CD4-positive, alpha-beta T cell treated with Interleukin-15 for 4 hours (primary cell): ENCODE results near the gene ZFPL1.
"Not testable (repeated sequence)": the region's sequence is repeated elsewhere in the genome, so short reads cannot be mapped to it uniquely, and the experiment has no call there.

Experiments used
- DNase-seq: peaks from one replicate; pipeline ENCODE4 v3.0.0-alpha.2; 2020; ENCODE audit warnings: low spot score

Gene ZFPL1

GRCh38 chr11:65115361-65116082 is 31.5 kb downstream of the ZFPL1 start:
- DNase-seq: no peak

GRCh38 chr11:65116370-65117205 is 32.6 kb downstream of the ZFPL1 start:
- DNase-seq: peak; percentile 51

GRCh38 chr11:65117206-65118096 is 33.4 kb downstream of the ZFPL1 start, which contains the start of gene ZNHIT2:
ZNHIT2 (minus strand) TSS chr11:65117701; CDS start chr11:65117653, 48 bp downstream.
- DNase-seq: peak; percentile 100

DNA sequence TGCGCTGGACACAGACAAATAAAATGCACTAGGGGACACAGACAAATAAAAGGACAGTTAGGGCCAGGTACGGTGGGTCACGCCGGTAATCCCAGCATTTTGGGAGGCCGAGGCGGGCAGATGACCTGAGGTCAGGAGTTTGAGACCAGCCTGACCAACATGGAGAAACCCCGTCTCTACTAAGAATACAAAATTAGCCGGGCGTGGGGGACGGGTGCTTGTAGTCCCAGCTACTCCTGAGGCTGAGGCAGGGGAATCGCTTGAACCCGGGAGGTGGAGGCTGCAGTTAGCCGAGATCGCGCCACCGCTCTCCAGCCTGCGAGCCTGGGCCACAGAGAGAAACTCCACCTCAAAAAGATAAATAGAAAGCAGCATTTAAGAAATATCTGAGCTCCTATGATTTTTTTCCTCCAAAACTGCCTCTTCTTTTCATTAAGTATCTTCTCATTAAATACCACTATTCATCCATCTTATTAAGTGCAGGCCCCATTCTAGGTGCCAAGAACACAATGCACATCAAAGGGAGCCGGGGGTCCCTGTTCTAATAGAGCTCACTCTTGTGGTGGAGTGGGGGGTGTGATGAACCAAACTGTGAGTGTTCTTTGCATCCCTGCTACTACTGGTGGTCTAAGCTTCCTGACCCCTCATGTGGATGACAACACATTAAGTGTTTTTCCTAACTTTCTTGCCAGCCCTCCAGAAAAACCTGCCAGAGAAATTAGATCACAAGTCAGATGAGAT is 34.2 kb downstream of the ZFPL1 start:
- no peak for DNase-seq

- not testable (repeated sequence) for DNase-seq
Observed at GRCh38 chr11:65118891-65119669, 35.1 kb downstream of the ZFPL1 start.

DNA sequence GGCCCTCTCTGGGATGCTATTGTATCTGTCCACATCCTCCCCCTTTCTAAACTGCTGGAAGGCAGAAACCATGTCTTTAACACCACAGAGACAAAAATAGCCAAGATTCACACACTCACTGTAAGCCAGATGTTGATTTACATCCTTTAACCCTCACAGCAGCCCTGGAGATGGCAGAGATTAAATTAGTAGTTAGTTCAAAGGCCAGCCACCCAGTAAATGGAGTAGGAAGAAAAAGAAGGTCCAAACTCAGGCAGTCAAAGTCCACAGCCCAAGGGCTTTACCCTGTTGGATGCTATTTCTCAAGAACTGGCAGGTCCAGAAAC is 35.6 kb downstream of the ZFPL1 start:
- DNase-seq: no peak

DNA sequence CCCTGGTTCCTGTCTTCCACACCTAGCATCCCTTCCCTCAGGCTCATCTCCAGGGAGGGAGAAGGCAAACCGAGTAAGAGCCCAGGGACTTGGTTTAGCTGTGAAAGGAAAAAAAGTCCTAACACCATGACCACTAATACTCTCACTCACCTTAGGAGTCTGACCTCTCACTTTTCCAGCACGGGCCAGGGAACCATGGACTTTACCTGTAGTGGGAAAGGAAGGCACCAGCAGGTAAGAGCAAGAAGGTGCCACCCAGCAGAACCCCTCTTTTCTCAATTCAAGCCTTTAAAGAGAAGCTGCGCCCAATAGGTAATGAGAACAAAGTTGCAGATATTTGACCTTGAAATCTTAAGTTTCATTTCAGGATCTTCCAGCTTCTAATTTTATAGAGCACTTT is 36.8 kb downstream of the ZFPL1 start:
- DNase-seq: no peak

GRCh38 chr11:65121447-65121864 is 37.4 kb downstream of the ZFPL1 start:
- DNase-seq: peak; percentile 21

DNA sequence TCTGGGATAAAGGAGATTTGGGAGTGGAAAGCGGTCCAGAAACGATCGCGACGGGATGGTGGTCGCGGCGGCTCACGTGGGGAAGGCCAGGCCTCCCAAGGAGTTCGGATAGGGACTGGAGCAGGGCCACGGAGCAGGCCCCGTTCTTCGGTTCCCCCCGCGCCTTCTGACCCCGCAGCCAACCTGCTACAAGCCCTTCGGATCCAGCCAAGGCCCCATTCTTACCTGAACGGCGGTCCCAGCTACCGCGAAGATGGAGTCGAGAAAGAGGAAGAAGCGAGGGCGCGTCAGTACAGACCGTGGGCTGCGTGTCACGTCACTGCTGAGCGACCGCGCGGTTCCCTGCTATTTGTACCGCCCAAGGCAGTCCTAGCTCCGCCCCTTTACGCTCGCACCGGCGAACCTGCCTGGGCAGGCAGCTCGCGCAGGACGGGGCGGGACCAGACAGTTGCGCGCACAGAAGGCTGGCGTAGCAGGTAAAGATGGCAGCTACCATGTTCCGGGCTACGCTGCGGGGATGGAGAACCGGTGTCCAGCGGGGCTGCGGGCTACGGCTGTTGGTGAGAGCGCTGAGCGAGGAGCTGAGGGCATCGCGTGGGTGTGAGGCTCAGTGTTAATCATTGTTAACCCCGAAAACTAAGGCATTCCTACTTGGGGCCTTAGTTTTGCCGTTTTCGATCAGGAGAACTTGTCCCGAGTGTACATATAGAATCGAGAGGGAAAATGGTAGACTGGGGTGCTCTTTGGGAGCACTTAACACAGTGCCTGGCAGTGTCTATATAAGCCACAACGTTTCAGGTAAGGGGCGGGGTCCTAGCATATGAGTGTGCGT is 38.1 kb downstream of the ZFPL1 start, which contains the start of the genes FAU and MRPL49:
Gene FAU (minus strand): TSS at position 270 of the 832 bp plus-strand sequence. CDS start 321 bp downstream, outside the sequence.
Gene MRPL49 (plus strand): TSS at position 457 of the 832 bp plus-strand sequence. CDS start 26 bp downstream, at position 483.
- peak; percentile 98 for DNase-seq

DNA sequence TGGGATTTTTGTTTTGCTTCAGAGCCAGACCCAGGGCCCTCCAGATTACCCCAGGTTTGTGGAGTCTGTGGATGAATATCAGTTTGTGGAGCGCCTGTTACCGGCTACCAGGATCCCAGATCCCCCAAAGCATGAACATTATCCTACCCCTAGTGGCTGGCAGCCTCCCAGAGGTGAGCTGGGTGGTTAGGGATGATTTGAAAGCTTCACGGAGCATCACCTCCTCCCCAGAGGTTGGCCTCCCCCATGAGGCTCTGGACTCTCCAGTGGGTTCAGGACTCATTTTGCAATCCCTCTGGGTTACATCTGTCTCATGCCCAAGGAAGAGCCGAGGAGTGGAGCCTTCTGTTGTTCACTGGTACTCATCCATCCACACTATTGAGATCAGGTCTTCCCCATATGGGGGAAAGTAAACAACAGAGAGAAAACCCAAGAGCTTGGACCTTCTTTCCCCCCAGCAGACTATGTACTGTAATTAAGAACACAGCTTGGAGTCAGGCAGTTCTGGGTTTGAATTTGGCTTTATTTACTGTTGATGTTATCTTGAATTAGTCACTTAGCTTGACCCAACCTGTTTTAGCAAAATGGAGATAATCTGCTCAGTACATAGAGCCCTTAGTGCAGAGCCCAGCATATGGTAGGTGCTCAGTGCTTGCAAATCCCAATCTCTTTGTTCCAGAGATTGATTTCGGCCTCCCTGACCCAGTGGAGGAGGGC is 40.6 kb downstream of the ZFPL1 start:
- DNase-seq: no peak

DNA sequence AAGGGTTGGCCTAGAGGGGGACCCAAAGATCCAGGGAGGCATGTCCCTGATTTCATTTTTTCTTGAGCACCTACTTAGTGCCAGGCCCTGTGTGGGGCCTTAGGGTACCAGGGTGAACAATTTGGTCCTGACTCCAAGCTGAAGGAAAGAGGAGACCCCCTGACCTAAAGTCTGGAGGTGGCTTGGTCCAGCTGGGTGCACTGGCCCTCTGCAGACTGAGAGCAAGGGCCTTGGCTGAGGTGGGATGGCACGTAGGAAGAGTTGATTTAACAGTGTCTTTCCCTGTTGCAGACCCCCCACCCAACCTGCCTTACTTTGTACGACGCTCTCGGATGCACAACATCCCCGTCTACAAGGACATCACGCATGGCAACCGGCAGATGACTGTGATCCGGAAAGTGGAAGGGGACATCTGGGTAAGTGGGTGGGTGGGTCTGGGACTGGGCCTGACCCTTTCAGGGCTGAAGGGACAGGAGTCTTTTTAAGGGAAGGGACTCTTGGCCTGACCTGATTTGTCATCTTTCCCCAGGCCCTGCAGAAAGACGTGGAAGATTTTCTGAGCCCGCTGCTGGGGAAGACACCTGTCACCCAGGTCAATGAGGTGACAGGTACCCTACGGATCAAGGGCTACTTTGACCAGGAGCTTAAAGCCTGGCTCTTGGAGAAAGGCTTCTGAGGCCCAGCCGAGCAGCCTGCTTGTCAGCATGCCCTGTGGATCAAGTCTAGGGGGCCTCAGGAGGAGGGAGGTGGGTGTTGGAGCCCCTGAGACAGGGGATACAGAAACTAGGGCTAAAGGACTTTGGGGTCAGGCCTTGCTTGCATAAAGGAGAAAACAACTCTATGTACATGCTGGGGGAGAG is 41.4 kb downstream of the ZFPL1 start:
- no peak for DNase-seq

DNA sequence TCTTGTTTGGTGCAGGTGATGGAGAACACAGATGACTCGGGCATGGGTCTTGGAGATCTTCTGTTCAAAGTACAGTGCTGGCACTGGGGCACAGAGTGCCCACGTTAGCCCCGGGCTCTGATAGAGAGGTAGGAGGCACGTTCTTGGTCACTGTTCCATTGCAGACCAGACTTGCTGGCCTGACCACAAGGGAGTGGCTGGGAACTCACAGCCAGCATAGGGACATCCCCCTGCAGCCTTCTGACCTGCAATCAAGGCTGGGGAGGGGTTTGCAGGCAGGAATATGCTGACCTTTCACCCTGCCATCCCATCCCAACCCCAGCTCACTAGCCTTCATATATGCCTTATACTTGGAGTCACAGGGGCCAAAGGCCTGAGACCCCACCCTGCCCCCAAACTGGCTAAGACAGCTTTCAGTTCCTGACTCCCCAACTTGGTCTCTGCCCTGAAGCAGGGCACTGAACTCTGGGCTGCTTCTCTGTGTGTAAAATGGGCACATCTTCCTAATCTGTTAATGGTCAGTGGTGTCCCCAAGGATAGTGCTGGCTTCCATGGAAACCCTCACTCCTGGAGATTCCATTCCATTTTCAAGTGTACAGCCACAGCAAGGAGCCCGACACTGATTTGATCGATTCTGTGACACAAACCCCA is 42.7 kb downstream of the ZFPL1 start:
- no peak for DNase-seq

DNA sequence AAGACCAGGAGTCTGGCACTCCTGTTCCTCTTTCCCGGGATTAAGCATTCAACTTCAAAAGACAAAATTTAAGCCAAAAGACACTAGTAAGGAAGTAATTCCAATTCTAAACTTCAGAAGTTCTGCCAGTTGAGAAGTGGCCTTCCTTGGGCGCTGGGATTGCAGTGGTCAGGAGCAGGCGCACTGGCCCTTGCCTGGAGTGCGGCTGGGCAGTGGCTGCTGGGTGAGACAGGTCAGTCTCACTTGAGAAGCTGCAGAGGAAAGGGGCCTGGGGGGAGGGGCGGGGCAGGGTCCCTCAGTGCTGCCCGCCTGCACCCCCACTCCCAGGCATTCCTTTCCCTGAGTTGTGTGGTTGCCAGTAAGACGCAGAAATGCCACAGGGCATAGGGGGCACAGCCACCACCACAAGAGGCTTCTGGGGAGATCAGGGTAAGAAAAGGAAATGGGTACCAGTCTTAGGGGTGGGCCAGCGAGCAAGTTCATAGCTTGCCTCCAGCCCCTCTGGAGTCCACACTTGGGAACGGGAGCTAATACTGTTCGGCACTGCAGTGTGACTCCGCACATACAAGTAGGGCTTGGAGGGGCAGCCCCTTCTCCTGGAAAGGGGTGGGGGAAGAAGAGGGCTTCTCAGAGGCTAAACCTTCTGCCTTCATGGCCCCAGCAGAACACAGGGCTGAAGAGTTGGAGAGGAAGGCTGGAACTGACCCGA is 43.6 kb downstream of the ZFPL1 start:
- no peak for DNase-seq

DNA sequence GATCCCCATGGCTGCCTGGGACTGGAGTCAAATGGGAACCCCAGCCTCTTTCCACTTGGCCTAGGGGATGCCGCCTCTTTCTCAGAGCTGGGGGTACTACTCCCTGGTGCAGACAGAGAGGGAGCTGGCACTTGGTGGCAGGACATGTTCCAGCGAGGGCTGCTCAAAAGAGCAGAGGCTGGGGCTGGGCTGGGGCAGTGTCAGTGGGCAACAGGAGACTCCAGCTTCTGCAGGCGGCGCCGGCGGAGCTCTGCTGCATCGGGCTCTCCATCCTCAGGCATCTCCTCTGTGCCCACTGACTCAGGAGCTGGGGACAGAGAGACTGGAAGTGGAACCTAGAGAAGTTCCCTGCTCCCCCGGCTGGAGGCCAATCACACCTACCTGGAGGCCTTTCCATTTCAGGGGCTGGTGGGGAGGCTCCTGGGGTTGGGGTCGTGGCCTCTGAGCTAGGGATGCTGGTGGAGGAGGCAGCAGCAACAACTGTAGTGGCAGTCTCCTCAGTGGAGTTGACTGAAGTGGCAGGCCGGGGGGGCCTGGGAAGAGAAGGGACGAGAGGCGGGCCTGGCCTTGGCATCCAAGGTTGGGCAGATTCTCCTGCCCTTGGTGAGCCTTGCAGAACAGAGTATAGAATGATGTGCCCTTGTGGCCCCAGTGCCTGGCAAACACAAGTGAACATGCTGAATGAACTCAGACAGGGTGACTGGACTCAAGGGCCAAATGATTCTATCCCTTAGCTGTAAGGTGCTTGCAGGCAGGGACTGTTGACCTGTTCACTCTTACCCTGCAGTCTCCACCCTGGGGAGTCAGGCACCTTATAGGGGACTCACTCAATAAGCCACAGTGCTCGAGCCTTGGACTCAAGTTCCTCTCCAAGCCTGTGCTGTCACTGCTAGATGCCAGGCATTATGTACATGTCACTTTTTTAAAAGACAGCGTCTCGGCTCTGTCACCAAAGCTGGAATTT is 44.4 kb downstream of the ZFPL1 start:
- DNase-seq: no peak

DNA sequence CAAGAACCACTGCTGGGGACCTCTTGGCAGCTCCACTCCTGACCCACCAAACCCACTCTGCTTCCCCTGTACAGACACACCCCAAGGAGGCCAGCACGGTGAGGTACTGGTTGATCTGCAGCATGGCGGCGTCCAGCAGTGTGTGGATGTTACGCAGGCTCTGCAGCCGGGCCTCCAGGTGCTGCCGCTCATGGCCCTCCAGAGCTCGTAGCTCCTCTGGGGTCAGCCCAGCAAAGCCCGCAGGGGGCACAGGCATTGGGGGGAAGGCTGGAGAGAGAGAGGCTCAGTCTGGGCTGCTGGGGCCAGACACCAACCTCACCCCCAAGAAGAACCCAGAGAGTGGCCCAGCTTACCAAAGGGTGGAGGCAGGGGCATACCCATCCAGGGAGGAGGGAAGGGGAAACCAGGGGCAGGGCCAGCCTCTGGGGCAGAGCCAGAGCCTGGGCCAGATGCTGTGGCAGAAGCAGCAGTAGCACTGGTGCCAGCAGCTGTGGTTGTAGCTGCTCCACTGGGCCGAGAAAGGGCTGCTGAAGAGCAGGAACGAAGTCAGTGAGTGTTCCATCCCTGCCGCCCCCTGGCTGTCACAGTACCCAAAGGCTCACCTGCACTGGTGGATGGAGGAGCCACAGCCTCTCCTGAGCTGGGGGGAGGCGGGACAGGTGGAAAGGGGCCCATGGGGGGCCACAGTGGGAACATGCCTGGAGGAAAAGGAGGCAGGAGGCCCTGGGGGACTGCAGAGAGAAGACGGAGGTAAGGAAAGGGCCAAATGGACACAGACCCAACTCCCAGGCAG is 45.8 kb downstream of the ZFPL1 start:
- DNase-seq: no peak
